ENCODE measurements around the gene SPTSSA. TPM values are rescaled to one million over a fixed set of nuclear protein-coding genes. Genes with fewer than 3 reads are reported as not detected.
"Not testable (repeated sequence)": the region's sequence is repeated elsewhere in the genome, so short reads cannot be mapped to it uniquely, and the experiment has no call there.

Gene SPTSSA
- total RNA-seq, 1 experiment from 2014 or later: 20.2 TPM

- H3K36me3 ChIP-seq (ENCODE audit: insufficient read depth, low read length, poor library complexity, severe bottlenecking): no peaks in the 10 kb centered on the region
- DNase-seq (ENCODE audit: low spot score): no peak
- no peaks in the 10 kb centered on the region for H3K27me3 ChIP-seq (replicated peaks; ENCODE audit: insufficient read depth, low read depth, low read length, poor library complexity)
- ChIA-PET CTCF (no interaction called here), POLR2A (ENCODE audit: low non-redundant PET) (no interaction called here)
- TF ChIP-seq CTCF (conservative IDR thresholded peaks at IDR 0.05; ENCODE audit: low read depth, low read length) (no peak), EZH2 (IDR thresholded peaks at IDR 0.05; ENCODE audit: borderline replicate concordance, low read depth, low read length, poor library complexity, severe bottlenecking) (no peak)
- no peaks in the 10 kb centered on the region for H3K4me1 ChIP-seq (ENCODE audit: insufficient read depth, low read length, poor library complexity, severe bottlenecking)
- no peak overlapping the region for H3K4me3 ChIP-seq (ENCODE audit: low read depth, low read length, poor library complexity, severe bottlenecking)
- no TSS peak for BruUV-seq (replicated peaks)
- intact Hi-C loops (cut with micrococcal nuclease; ENCODE audit: unreplicated experiment): no loop called here
- no peaks in the 10 kb centered on the region for H3K9me3 ChIP-seq (ENCODE audit: low read depth, low read length, poor library complexity, severe bottlenecking)
- H3K27ac ChIP-seq (ENCODE audit: low read depth, low read length, poor library complexity, severe bottlenecking): no peak overlapping the region
These were observed 20.4 kb upstream of the SPTSSA start for GRCh38 chr14:34482463-34482862.

GRCh38 chr14:34479694-34480093 is 17.7 kb upstream of the SPTSSA start:
- TF ChIP-seq CTCF (conservative IDR thresholded peaks at IDR 0.05; ENCODE audit: low read depth, low read length) (no peak), EZH2 (IDR thresholded peaks at IDR 0.05; ENCODE audit: borderline replicate concordance, low read depth, low read length, poor library complexity, severe bottlenecking) (no peak)
- CTCF ChIA-PET: no interaction called here
- Histone ChIP-seq H3K4me1 (ENCODE audit: insufficient read depth, low read length, poor library complexity, severe bottlenecking) (no peaks in the 10 kb centered on the region), H3K27me3 (replicated peaks; ENCODE audit: insufficient read depth, low read depth, low read length, poor library complexity) (no peaks in the 10 kb centered on the region), H3K27ac (ENCODE audit: low read depth, low read length, poor library complexity, severe bottlenecking) (no peak overlapping the region), H3K4me3 (ENCODE audit: low read depth, low read length, poor library complexity, severe bottlenecking) (no peak overlapping the region), H3K36me3 (ENCODE audit: insufficient read depth, low read length, poor library complexity, severe bottlenecking) (no peaks in the 10 kb centered on the region), H3K9me3 (ENCODE audit: low read depth, low read length, poor library complexity, severe bottlenecking) (no peaks in the 10 kb centered on the region)
- intact Hi-C loops (cut with micrococcal nuclease; ENCODE audit: unreplicated experiment): no loop called here
- DNase-seq (ENCODE audit: low spot score): no peak
- no TSS peak for BruUV-seq (replicated peaks)
- POLR2A ChIA-PET (ENCODE audit: low non-redundant PET): no interaction called here

GRCh38 chr14:34478261-34478660 is 16.2 kb upstream of the SPTSSA start:
- ChIA-PET POLR2A (ENCODE audit: low non-redundant PET) (no interaction called here), CTCF (interaction anchor here (0.7 kb wide), 1 partner anchor 149 kb away, joined by 5 read pairs; no protein-coding TSS in a partner anchor)
- Histone ChIP-seq H3K27me3 (replicated peaks; ENCODE audit: insufficient read depth, low read depth, low read length, poor library complexity) (no peaks in the 10 kb centered on the region), H3K27ac (ENCODE audit: low read depth, low read length, poor library complexity, severe bottlenecking) (no peak overlapping the region), H3K36me3 (ENCODE audit: insufficient read depth, low read length, poor library complexity, severe bottlenecking) (no peaks in the 10 kb centered on the region), H3K4me3 (ENCODE audit: low read depth, low read length, poor library complexity, severe bottlenecking) (no peak overlapping the region), H3K9me3 (ENCODE audit: low read depth, low read length, poor library complexity, severe bottlenecking) (no peaks in the 10 kb centered on the region), H3K4me1 (ENCODE audit: insufficient read depth, low read length, poor library complexity, severe bottlenecking) (no peaks in the 10 kb centered on the region)
- intact Hi-C loops (cut with micrococcal nuclease; ENCODE audit: unreplicated experiment): no loop called here
- BruUV-seq (replicated peaks): no TSS peak
- DNase-seq (ENCODE audit: low spot score): no peak
- no peak for TF ChIP-seq CTCF (conservative IDR thresholded peaks at IDR 0.05; ENCODE audit: low read depth, low read length)

- POLR2A ChIA-PET (ENCODE audit: low non-redundant PET); H3K27ac ChIP-seq (ENCODE audit: low read depth, low read length, poor library complexity, severe bottlenecking); BruUV-seq (replicated peaks); H3K36me3 ChIP-seq (ENCODE audit: insufficient read depth, low read length, poor library complexity, severe bottlenecking); intact Hi-C loops (cut with micrococcal nuclease; ENCODE audit: unreplicated experiment); H3K4me3 ChIP-seq (ENCODE audit: low read depth, low read length, poor library complexity, severe bottlenecking); H3K4me1 ChIP-seq (ENCODE audit: insufficient read depth, low read length, poor library complexity, severe bottlenecking); DNase-seq (ENCODE audit: low spot score); H3K9me3 ChIP-seq (ENCODE audit: low read depth, low read length, poor library complexity, severe bottlenecking); CTCF ChIA-PET; H3K27me3 ChIP-seq (replicated peaks; ENCODE audit: insufficient read depth, low read depth, low read length, poor library complexity): not testable (repeated sequence)
These were observed 14.0 kb upstream of the SPTSSA start for GRCh38 chr14:34476036-34476435.

Measured in A673 (cell line).